Hindlimb muscle (tissue), 1 donor: ENCODE data around the gene EPB41. TPM values are rescaled to one million over a fixed set of nuclear protein-coding genes. Genes with fewer than 3 reads are reported as not detected.
"Not testable (repeated sequence)": the region's sequence is repeated elsewhere in the genome, so short reads cannot be mapped to it uniquely, and the experiment has no call there.

ENCODE experiments used
- DNase-seq: peaks from one replicate; pipeline ENCODE4 v3.0.0-alpha.2; 2013
- polyA plus RNA-seq: library from polyadenylated mRNA; unstranded; fragments of 120-200 nt; gene quantifications from one replicate; pipeline ENCODE4 v1.2.1, GENCODE V29; 2013; ENCODE audit not compliant: insufficient read length

The EPB41 gene
- polyA plus RNA-seq, 1 donor = 7.6 TPM

DNA sequence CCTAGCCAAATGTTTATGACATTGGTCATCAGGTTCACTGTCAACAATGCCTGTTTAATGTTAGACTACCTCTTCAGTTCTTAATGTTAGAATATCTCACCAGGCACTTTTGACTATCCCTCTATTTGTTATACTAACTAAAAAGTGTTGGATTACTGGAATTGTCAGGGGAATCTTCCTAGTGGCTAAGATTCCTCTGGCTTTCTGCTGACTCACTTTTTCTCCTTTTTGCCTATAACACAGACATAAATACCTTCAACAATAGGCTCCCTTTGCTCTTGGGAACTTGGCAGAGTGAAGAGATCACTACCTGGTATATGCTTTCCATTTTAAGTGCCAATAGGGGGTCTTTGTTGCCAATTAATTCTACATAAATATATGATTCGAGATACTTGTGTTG is 140.8 kb downstream of the EPB41 start:
- DNase-seq = no peak

DNA sequence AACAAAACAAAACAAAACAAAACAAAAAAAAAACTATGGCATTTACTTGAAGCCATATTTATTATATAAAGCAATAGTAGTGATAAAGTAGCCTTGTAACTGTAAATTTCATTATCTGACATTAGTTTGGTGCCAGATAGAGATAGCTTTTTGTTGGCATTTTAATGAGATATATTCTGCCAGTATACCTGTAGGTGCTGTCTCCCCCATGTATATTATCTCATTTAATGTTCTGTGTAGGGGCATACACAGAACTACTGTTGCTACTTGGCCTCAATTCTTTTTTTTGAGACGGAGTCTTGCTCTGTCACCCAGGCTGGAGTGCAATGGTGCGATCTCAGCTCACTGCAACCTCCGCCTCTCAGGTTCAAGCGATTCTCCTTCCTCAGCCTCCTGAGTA is 141.9 kb downstream of the EPB41 start:
- no peak for DNase-seq

DNA sequence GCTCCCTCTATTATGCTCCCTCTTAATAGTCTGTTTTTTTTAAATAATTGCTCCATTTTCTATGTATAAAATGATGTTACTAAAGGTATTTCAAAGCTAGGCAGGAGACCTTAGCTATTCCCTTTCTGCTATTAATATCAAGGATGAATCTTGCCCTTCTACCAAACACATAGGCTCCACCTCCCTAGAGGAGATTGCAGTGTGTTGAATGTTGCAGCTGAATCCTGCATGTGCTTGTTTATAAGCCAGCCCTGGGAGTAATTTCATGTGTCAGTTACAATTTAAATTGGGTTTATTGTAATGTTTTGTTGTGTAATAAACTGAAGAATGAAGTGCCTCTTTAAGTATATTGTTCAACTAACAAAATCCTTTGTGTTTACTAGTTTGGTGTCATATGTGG is 143.3 kb downstream of the EPB41 start:
- DNase-seq = no peak

DNA sequence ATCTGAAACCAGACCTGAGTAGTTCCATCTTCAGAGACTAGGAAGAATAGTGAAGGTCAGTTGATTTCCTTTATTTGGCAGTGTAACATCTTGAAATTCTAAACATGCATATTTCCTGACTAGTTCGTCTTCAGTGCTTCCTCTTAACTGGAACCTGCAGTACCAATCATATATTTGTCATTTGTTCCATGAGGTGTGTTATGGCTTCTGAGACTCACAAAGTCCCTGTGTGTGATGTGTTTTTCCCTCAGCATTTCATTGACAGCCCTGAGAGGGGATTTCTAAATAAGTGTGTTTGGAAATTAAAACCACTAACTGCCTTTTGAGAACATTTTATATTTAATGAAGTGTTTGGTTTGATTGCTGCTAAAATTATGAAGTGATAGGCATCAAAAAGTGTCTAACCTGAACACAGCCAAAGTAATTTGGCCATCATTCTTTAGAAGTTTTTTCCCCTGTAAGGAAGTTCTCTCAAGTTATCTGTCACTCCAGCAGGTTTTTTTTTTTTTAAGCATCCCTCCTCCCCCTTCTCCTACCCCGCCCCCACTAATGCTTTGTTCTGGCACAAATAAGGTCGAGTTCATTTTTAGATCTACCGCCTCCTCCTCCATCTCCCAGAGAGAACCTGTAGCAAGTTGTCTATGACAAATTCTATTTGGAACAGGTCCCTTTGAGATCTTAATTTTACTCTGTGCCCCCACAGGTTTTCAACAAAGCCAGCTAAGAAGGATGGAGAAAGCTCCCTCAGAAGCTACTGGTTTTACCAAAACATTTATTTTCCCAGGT is 148.0 kb downstream of the EPB41 start:
- no peak for DNase-seq

DNA sequence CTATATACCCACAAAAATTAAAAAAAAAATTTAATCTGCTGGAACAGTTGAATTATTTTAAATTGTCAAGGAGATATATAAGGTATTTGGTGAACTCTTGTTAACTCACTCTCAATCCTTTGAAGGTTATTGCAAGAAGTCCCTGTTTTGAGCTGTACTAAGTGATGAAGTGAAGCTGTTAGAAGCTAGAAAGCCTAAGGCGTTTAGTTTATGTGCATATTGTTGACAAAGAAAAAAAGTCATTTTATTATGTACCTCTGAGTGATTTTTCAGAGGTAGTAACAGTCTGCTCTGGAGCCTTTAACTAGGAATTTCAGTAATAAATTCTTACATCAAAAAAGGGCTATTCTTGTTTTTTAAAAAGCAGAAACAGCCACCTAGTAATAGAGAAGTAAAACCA is 149.7 kb downstream of the EPB41 start:
- DNase-seq = no peak

DNA sequence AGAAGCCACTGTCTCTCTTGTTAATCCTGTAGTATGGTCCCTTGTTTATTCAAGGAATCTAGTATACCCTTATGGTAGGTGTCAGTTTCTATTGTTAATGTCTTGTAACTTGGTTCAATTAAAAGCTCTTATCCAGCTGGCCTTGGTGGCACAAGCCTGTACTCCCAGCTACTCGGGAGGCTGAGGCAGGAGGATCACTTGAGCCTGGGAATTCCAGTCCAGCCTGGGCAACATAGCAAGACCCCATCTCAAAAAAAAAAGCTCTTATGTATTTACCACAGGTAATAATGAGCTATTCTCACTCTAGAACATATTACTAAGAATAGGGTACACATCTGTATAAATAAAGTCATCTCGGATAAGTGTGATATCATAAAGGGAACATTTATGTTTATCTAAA is 162.8 kb downstream of the EPB41 start:
- DNase-seq = no peak

DNA sequence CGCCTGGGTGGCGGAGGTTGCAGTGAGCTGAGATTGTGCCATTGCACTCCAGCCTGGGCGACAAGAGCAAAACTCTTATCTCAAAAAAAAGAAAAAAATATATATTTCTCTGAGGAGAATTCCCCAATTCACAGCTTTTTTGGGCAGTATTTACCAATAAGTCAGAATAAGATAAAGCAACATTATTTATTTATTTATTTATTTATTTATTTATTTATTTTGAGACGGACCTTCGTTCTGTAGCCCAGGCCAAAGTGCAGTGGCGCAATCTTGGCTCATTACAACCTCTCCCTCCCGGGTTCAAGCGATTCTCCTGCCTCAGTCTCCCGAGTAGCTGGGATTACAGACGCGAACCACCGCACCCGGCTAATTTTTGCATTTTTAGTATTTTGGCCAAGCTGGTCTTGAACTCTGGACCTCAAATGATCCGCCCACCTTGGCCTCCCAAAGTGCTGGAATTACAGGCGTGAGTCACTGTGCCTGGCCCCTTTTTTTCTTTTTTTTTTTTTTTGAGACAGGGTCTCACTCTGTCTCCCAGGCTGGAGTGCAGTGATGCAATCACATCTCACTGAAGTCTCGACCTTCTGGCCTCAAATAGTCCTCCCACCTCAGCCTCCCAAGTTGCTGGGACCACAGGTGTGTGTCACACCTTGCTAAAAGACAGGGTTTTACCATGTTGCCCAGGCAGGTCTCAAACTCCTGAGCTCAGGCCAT is 165.7 kb downstream of the EPB41 start:
- DNase-seq = not testable (repeated sequence)

DNA sequence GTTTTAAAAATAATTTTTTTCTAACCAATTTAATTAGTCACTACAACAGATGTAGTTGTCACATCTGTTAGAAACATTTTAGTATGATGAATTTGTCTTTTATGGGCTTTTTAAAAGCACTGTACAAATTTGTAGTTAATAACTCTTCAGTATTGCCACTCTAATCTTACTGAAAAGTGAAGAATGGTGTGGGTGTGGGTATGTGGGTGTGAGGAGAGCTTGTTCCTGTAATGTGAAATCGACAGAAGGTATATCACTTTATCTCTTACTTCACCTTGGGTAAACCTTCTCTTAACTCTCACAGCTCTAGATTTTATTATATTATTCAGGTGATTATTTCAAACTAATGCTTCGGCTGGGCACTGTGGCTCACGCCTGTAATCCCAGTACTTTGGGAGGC is 166.8 kb downstream of the EPB41 start:
- no peak for DNase-seq

DNA sequence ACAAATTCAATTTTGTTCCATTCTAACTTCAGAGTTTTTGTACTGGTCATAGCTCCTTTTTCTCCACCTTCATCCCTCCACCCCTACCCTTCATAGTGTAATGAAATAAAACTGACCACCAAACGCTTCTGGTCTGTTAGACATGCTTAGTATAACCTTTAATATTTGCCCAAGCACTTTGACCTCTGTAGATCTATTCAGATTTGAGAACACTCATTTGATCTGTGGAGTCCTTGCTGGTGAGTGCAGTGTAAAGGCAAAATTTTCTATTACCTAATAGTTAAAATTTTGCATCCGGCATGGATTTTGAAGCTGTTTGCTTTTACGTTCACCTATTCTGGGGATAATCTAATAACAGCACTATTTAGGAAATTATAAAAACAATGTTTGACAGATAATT is 168.2 kb downstream of the EPB41 start:
- DNase-seq = no peak

DNA sequence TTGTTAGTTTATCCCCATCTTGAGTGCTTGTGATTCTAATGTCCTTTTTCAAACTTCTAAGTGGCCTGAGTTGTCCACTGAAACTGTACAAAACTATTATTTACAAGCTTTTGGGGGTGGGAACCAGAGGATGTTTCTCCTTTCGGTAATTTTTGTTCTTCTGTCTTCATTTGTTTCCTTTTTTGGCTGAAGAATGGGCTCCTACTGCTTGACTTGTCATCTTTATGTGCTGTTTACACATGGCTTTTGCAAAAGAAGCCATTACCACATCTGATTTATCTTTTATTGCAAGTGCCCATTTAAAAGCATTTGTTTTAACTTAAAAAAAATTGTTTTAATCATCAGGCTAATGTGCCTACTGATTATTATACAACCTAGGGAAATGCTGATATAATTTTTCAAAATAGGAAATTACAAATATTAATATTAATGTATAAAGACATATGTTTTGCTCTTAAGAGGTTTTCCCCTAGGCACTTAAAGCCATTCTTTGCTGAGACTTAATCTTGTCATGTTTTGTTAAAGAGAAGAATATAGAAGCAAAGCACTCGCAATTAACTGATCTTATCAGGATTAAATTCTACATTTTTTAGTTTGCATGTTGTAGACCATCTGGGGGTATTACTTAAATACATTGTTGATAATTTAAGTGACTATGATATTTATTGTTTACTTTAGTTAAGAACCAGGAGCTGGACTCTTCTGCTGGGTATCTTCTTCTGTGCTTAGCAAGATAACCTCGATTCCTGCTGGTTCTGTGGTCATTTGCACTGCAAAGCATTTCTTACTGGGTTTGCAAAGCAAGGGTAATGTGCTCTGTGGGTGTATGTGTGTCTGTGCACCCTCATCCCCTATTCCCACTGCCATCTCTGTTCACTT is 169.2 kb downstream of the EPB41 start:
- DNase-seq = no peak

DNA sequence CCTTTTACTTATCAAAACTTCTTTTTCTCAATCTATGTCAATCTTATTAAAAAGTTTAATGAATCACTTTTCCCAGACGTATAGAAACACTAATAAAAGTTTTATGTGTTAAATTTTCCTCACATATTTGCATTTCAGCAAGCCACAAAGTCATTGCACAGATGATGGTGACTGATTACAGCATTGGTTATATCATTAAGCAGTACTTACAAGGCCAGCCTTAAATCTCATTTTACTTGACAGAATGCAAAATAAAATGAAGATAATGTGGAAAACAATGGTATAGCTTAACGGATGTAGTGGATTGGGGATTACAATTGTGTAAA is 169.8 kb downstream of the EPB41 start:
- no peak for DNase-seq

DNA sequence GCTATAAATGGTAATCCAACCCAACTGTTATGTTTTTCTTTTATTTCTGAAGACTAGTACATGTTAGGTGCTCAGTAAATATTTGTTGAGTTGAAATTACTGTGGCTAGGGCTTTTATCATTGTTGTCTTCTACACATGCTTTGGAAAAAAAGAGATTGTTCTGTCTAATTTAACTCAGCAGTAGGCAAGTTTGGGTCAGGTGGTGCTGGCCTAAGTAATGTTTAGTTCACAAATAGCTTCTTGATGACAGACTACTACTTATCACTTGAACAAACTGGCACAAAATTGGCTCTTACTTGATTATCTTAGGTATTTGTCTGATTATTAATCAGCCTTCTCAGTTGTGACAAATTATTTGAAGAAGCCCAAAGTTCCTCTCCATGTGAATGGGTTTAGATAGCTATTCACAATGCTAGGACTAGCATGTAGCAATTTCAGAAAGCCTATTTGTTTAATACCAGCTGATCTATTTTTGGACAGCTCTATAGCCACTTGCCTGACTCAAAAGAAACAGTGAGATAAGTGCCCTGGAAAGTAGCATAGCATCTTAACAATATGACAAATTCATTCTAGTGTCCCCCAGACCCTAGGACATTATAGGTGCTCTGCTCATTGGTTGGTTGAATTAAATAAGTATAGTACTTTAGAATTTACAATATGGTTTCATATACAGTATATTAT is 176.7 kb downstream of the EPB41 start:
- no peak for DNase-seq

DNA sequence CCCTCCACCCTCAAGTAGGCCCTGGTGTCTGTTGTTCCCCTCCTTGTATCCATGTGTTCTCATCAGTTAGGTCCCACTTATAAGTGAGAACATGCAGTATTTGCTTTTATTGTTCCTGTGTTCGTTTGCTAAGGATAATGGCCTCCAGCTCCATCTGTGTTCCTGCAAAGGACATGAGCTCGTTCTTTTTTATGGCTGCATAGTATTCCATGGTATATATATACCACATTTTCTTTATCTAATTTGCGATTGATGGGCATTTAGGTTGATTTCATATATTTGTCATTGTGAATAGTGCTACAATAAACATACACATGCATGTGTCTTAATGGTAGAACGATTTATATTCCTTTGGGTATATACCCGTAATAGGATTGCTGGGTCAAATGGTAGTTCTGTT is 178.3 kb downstream of the EPB41 start:
- DNase-seq = not testable (repeated sequence)

DNA sequence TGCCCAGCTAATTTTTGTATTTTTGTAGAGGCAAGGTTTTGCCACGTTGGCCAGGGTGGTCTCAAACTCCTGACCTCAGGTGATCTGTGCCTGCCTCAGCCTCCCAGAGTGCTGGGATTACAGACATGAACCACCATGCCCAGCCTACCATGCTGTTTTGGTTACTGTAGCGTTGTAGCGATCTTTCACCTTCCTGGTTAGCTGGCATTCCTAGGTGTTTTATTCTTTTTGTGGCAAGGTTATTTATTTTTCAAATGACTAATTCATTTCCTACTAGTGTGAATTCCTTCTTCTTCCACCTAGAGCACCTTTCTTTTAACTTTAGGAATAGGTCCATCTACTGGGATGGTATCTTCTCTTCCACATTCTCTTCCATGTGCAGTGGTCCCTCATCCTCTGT is 180.1 kb downstream of the EPB41 start:
- no peak for DNase-seq

DNA sequence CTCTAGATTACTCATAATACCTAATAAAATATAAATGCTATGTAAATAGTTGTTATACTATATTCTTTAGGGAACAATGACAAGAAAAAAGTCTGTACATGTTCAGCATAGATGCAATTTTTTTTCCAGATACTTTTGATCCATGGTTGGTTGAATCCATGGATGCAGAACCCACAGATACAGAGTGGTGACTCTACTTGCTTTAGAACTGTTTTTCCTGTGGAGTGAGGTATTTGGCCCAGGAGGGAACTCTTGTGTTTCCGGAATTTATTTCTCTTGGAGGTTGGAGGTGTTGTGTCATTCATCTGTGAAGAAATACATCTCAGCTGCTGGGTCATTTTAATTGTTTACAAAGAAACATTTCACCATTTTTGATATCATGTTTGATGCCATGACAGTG is 180.6 kb downstream of the EPB41 start:
- DNase-seq = no peak

DNA sequence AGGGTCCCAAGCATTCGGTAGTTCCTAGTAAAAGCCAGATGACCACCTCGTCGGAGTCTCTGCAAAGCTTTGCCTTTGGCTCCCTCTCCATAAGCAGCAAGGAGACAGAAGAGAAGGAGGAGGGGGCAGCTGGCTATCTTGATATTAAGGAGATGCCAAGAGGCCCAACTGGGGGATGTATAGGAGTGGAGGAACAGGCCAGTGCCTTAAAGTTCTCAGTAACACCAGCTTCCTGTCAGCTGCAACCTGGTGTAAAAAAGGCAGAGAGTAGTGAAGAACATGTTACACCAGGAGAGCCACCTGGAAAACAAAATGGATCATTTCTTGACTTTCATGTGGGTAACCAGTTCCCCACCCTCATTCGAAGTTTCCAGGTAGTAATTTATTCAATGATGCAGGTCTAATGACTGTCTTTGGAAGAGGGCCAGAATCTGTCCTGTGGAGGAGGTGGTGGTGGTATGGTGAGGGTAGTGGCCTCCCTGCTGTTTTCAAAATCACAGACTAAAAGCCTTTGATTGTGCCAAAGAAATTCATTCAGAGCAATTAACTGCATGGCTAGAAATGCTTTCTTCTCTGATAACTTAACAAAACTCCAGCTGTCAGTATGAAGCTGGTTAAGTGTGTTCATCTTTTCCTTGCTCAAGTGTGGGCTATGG is 182.0 kb downstream of the EPB41 start:
- no peak for DNase-seq

DNA sequence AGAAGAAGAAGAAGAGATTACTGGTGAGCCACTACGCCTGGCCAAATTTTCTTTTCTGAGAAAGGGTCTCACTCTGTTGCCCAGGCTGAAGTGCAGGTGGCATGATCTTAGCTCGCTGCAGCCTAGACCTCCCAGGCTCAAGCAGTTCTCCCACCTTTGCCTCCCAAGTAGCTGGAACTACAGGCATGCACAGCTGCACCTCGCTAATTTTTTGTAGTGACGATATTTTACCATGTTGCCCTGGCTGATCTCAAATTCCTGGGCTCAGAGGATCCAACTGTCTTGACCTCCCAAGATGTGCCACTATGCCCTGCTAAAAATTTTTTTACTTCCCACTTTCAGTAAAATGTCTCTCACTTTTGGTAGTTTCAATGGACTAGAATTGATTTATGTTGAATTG is 184.9 kb downstream of the EPB41 start:
- no peak for DNase-seq

DNA sequence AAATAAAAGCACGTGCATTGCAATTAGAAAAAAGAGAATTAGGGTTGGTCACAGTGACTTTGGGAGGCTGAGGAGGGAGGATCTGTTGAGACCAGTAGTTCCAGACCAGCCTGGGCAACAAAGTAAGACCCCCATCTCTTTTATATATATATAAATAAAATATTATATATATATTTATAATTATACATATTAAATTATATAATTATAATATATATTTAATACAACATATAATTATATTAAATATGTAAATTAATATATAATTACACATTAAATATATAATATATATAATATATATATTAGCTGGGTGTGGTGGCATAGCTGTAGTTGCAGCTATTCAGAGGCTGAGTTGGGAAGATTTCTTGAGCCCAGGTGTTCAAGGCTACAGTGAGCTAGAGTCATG is 186.1 kb downstream of the EPB41 start:
- DNase-seq = no peak

DNA sequence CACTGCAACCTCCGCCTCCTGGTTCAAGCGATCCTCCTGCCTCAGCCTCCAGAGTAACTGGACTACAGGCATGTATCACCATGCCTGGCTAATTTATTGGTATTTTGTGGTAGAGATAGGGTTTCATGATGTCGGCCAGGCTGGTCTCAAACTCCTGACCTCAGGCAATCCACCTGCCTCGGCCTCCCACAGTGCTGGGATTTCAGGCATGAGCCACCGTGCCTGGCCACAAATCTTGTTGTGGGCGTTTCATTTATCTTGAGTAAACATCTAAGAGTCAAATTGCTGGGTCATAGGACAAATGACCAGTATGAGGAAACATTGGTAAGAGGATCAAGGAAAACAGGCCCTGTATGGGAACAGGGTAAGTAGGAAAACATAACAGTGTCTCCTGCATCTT is 191.5 kb downstream of the EPB41 start:
- DNase-seq = no peak

DNA sequence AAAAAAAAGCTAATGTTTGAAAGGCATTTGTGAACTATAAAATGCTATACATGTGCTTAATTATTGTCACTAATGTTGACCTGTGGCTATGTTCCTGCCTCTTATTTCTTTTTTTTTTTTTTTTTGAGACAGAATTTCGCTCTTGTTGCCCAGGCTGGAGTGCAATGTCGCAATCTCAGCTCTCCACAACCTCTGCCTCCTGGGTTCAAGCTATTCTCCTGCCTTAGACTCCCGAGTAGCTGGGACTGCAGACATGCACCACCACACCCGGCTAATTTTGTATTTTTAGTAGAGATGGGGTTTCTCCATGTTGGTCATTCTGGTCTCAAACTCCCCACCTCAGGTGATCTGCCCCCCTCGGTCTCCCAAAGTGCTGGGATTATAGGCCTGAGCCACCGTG is 193.7 kb downstream of the EPB41 start:
- DNase-seq = not testable (repeated sequence)

DNA sequence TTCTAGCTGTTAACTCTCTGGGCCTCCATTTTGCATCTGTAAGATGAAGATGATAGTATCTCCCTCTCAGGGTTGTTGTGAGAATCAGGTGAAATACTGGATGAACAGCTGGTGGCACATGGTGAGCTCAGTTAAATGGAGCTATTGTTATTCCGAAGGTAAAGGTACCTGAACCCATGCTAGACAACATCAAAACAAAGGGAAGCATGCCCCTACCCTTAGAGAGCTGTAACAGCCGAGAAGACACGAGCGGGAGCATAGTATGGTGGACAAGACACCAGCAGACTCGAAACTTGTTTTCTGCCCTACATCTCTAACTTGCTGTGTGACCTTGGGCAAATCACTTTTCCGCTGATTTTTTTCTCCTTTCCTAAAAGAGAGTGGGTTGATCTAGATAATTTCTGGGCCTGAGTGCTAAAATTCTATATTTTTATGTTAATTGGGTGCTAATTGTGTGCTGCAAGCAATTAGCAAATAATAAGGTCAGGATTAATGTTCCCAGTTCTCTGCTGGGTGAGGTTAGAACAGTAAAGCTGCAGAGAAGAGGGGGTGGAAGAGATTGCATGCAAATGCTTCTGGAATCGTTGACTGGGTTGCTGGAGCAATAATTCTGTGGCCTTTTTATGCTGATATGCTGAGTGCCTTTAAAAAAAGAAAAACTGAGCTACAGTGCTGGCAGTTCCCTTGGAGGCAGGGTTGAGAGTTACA is 198.5 kb downstream of the EPB41 start:
- no peak for DNase-seq
